GM18907 (cell line): ENCODE measurements around the gene COX18.

ENCODE experiments used
- ATAC-seq: cut with Tn5 transposase; IDR thresholded peaks from one replicate; pipeline ENCODE4 v1.9.1; 2021; ENCODE audit warnings: mild to moderate bottlenecking, moderate library complexity; ENCODE audit not compliant: unreplicated experiment

COX18 gene, protein sequence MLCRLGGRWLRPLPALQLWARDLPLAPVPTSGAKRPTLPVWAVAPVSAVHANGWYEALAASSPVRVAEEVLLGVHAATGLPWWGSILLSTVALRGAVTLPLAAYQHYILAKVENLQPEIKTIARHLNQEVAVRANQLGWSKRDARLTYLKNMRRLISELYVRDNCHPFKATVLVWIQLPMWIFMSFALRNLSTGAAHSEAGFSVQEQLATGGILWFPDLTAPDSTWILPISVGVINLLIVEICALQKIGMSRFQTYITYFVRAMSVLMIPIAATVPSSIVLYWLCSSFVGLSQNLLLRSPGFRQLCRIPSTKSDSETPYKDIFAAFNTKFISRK

GRCh38 chr4:73069338-73070073 lies at the start of gene COX18:
Gene COX18, minus strand, starts transcription at chr4:73069716. Its CDS starts 67 bp downstream, at chr4:73069649.
- ATAC-seq = peak; percentile 91

- ATAC-seq = no peak
Observed at GRCh38 chr4:73109493-73109892, 40.0 kb upstream of the COX18 start.

DNA sequence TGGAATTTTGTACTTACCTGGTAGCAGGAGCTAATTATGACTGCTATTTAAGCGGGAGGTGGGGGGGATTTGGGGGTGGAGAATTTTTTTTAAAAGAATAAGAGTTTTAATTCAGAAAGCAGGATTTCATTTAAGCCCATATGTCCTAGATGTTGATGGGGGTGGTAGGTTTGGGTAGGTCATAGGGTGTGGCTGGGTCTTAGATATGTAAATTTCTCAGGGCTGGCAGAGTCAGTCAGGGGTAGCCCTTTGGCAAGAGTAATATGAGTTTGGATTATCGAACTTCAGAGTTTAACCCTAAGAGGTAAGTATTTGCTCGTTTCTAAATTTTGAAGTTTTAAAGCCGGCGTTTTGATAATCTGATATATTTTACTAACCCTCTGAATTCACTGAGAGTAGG lies 35.2 kb upstream of the COX18 start:
- ATAC-seq = no peak

DNA sequence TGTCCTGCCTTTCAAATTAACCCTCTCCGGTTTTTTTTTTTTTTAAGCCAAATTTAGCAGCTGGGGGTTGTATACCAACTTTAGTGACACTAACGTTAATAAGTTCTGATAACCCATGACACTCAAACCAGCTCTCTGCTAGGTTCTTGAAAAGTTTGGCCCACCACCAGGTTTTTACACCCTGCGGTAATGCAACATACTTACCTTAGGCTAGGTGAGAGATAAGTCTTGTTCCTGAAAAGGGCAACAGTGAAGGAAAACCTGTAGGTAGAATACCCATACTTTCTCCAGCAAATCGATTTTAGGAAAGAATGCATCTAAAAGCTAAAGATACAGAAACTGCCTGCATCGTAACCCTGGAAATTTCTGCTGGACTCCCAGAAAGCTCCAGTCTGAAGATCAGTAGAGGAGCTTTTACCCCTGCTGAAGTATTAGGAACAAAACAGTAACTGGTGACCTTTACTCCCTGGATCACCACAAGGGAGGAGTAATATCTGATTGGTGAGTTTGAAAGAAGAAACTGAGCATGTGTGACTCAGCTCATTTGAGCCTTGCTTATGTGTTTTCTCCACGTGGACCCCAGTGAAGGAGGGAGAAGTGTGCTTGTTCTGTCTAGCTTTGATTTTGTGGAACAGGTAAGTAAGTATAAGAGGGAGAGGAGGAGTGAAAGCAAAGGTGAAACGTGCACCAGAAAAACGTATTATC lies 34.4 kb upstream of the COX18 start:
- ATAC-seq = no peak

DNA sequence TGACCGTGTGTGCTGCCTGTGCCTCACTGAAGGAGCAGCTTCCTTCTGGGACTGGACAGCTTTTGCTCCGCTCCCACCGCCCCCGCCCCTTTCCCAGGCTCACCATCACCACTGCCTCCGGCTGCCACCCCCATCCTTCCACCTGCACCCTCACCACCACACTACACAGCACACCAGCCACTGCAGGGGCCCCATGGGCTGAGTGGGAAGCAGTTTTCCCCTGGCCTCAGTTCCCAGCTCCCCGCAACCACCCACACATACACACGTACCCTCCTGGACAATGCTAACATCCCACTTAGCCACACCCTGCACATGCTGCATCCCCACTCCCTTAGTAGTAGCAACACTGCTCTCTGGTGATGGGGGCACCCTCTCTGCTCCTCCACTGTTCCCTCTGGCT lies 29.6 kb upstream of the COX18 start:
- no peak for ATAC-seq

DNA sequence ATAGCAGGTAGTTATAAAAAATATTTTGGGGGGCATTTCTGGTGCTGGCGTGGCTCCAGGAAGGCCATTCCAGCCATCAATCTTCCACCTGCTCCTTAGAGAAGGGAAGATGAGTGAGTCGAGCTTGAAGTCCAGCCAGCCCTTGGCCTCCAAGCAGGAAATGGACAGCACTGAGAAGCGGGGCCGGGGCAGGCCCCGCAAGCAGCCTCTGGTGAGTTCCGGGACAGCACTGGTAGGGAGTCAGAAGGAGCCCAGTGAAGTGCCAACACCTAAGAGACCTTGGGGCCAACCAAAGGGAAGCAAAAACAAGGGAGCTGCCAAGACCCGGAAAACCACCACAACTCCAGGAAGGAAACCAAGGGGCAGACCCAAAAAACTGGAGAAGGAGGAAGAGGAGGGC lies 29.2 kb upstream of the COX18 start:
- ATAC-seq = no peak

- no peak for ATAC-seq
Observed at GRCh38 chr4:73098016-73098415, 28.5 kb upstream of the COX18 start.

DNA sequence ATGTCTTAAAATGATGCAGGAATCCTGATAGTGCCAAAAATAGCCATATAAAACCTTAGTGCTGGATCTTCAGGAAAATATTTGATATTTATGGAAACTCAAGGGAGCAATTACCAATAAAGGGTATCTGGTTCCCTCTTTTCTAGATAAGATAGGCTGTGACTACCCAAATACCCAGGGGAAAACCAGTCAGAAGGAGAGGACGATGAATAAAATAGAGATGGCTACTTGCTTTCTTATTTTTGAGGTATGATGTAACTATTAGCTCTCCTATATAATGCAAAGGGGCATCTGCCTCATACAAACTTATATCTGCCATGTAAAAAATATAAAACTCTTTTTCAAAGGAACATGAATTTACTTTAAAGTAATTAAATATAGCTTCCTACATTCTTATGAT lies 23.4 kb upstream of the COX18 start:
- ATAC-seq = no peak

GRCh38 chr4:73090738-73091137 lies 21.2 kb upstream of the COX18 start:
- no peak for ATAC-seq

DNA sequence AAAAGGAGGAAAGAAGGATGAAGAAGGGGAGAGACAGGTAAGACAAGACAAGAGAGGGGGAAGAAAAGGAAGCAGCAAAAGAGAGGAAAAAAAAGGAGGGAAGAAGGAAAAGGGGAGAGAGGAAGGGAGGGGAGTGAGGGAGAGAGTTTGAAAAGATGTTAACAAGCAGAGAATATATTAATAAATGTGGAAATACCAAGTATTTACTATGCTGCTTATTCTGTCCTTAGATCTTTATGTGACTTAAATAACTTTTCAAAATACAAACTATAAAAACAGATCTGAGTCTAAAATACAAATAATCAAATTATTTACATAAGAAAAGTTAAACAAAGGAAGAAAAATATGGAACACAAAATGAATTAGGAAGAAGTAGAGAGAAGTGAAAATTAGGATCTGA lies 18.4 kb upstream of the COX18 start:
- no peak for ATAC-seq

- no peak for ATAC-seq
Observed at GRCh38 chr4:73086095-73086868, 16.8 kb upstream of the COX18 start.

- ATAC-seq = no peak
Observed at GRCh38 chr4:73080789-73081188, 11.3 kb upstream of the COX18 start.

DNA sequence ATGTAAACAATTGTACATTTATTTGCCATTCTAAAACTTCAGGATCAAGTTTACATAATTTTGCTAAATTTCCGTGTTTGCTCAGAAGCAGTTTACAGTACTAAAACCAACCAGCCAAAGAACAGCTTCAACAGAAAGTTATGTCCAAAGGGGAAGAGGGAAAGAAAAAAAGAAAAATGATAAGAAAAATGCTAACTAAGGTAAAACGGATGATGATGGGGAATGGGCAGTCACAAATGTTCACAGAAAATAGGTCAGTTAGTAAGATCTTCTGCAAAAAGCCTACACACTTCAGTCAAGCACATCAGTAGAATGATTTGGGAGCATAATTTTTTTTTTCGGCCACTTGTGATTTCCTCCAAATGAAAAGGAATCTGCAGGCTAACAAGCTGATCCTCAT lies 6.3 kb upstream of the COX18 start:
- no peak for ATAC-seq

DNA sequence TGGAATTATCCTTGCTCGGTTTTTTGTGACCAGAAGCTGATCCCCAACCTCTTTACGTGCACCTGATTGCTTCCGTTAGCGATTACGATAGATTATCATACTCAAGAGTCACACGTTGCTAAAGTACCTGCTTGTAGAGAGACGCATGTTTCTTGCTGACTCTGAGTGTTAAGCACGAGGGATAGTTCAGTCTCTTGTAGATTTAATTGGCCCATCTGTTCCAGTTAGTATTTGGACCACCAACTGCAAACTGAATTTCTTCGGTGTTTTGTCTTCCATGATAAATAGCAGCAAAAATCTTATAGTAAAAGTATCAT lies 516 bp upstream of the COX18 start:
- peak; percentile 18 for ATAC-seq

DNA sequence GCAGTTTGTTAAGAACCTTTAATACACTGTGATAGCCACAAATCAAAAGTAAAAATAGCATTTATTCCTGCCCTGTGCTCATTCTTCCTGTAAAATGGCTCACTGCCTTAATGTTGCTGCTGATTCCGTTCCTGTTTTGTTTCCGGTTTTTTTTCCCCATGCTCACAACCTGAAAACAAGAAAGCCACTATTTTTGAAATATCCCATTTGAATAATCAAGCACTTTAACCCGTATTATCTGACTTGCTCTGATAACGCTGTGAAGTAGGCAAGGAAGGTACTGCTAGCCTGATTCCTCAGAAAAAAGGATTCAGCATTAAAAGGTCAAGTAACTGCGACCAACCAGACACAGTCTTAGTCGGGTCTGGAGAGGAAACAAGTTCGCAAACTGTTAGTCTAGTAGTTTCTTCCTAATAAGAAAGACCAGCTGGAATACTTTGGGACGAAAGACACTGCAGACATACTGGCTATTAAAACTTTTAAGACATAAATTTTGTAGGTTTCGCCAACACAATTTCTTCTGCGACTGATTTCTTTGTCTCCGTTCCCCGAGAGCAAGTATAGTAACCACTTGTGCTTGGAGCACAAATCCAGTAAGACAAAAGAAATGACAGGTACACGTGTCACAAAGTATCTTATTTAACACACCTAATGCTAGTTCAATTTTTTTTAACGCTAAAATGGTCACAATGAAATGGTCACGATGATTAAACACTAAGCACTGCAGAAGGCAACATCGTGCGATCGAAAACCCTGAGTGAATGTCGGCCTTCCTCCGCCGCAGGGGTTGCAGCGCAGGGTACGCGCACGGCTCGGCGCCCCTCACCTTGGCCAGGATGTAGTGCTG lies 802 bp downstream of the COX18 start:
- peak; percentile 7 for ATAC-seq

- no peak for ATAC-seq
Observed at GRCh38 chr4:73067971-73068394, 1.5 kb downstream of the COX18 start.

- ATAC-seq = no peak
Observed at GRCh38 chr4:73066928-73067327, 2.6 kb downstream of the COX18 start.

GRCh38 chr4:73066445-73066844 lies 3.1 kb downstream of the COX18 start:
- ATAC-seq = no peak

GRCh38 chr4:73064536-73064935 lies 5.0 kb downstream of the COX18 start:
- no peak for ATAC-seq

- peak; percentile 79 for ATAC-seq
Observed at GRCh38 chr4:73055241-73055897, 14.1 kb downstream of the COX18 start.
